Smooth muscle cell (in vitro differentiated cells): ENCODE data around the gene PRSS56. TPM values are rescaled to one million over a fixed set of nuclear protein-coding genes. Genes with fewer than 3 reads are reported as not detected.

Source experiments
- DNase-seq: peaks from one replicate; lab custom pipeline; 2025; ENCODE audit not compliant: unreplicated experiment; lab: John Stamatoyannopoulos, UW
- H2AFZ ChIP-seq: fragments of 200-600 bp; sonication (generic); 2 replicates; pipeline ENCODE4 v1.6.0; 2016; ENCODE audit warnings: antibody characterized with exemption, low read depth, mild to moderate bottlenecking
- H3F3A ChIP-seq: fragments of 200-600 bp; sonication (generic); 2 replicates; pipeline ENCODE4 v1.6.0; 2017; ENCODE audit warnings: antibody characterized with exemption, low read depth
- H3K27ac ChIP-seq: fragments of 200-600 bp; sonication (generic); 2 replicates; pipeline ENCODE4 v1.5.1; 2016; ENCODE audit warnings: low read depth, mild to moderate bottlenecking
- H3K27me3 ChIP-seq: fragments of 200-600 bp; sonication (generic); 2 replicates; pipeline ENCODE4 v1.6.1; 2016; ENCODE audit warnings: low read depth, mild to moderate bottlenecking
- H3K36me3 ChIP-seq: fragments of 200-600 bp; sonication (generic); 2 replicates; pipeline ENCODE4 v1.5.1; 2016; ENCODE audit warnings: low read depth
- H3K4me1 ChIP-seq: fragments of 200-600 bp; sonication (generic); 2 replicates; pipeline ENCODE4 v1.5.1; 2016; ENCODE audit warnings: low read depth
- H3K4me2 ChIP-seq: fragments of 200-600 bp; sonication (generic); 2 replicates; pipeline ENCODE4 v1.6.0; 2016; ENCODE audit warnings: mild to moderate bottlenecking
- H3K4me3 ChIP-seq: fragments of 200-600 bp; sonication (generic); 2 replicates; pipeline ENCODE4 v1.5.1; 2016; ENCODE audit warnings: mild to moderate bottlenecking
- H3K79me2 ChIP-seq: fragments of 200-600 bp; sonication (generic); 2 replicates; pipeline ENCODE4 v1.6.0; 2016; ENCODE audit warnings: low read depth, mild to moderate bottlenecking
- H3K9ac ChIP-seq: fragments of 200-600 bp; sonication (generic); 2 replicates; pipeline ENCODE4 v1.6.0; 2016; ENCODE audit warnings: low read depth
- H3K9me3 ChIP-seq: fragments of 200-600 bp; sonication (generic); replicated peaks from 2 replicates; pipeline ENCODE4 v1.5.1; 2016; ENCODE audit warnings: low read depth
- H4K20me1 ChIP-seq: fragments of 200-600 bp; sonication (generic); 2 replicates; pipeline ENCODE4 v1.6.0; 2016; ENCODE audit warnings: low read depth
- WGBS: methylation state at CpG from one replicate; pipeline ENCODE4 v1.1.7; 2016; ENCODE audit warnings: low lambda C conversion rate; 5-methylcytosine and 5-hydroxymethylcytosine counted together
- polyA plus RNA-seq: library from polyadenylated mRNA; unstranded; fragments of >200 nt; fragmentation: Nextera tagmentation; extraction: Ambion mirVana; gene quantifications from 2 replicates; pipeline ENCODE4 v1.2.1, GENCODE V29; 2016
- total RNA-seq: library from RNA; depleted of rRNA; stranded (reverse); fragments of >200 nt; gene quantifications from 2 replicates; pipeline ENCODE4 v1.2.3, GENCODE V29; 2014
- TF ChIP-seq, protein P1 (sequence below): fragments of 200-600 bp; sonication (generic); IDR thresholded peaks from 2 replicates; pipeline ENCODE4 v1.5.1; 2017; ENCODE audit warnings: borderline replicate concordance, mild to moderate bottlenecking, antibody characterized with exemption; ENCODE audit not compliant: insufficient read depth, poor library complexity, severe bottlenecking

The PRSS56 gene
- total and polyA plus RNA-seq, 2 experiments from 2014 or later, result not detected

DNA sequence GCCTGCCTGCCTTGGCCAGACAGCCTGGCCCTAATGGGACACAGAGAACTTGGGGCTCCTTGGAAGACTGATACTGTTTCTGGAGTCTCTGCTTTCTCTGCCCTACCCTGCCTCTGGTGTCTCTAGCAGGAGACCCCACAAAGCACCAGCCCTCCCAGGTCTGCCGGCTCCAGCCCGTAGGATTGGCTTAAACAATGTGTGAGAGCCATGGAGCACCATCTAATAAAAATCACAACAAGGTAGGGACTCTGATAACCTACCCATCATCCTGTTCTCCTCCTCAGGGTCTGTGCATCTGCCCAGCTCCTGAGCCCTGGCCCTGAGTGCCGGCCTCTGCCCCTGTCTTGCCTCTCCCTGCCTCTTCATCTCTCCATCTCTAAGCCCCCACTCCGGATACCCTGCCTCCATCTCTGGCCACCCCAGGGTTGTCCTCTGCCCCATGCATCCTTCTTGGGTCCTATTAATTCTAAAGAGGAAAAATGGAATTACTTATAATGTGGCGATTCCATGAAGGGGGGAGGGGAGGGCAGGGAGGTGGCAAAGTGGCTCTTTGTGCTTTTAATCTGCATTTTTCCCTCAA lies 31.4 kb upstream of the PRSS56 start:
- Histone ChIP-seq H2AFZ (no peak overlapping the region), H3K9ac (no peak overlapping the region), H3K79me2 (no peaks in the 10 kb centered on the region), H3K4me3 (no peak overlapping the region), H3F3A (no peaks in the 10 kb centered on the region), H3K36me3 (no peaks in the 10 kb centered on the region), H3K27me3 (peaks cover 59% of the 10 kb centered on the region), H3K4me1 (no peaks in the 10 kb centered on the region), H3K27ac (no peak overlapping the region), H3K4me2 (no peak overlapping the region), H3K9me3 (no peaks in the 10 kb centered on the region), H4K20me1 (no peaks in the 10 kb centered on the region)
- no peak for DNase-seq
- TF ChIP-seq, protein P1, sequence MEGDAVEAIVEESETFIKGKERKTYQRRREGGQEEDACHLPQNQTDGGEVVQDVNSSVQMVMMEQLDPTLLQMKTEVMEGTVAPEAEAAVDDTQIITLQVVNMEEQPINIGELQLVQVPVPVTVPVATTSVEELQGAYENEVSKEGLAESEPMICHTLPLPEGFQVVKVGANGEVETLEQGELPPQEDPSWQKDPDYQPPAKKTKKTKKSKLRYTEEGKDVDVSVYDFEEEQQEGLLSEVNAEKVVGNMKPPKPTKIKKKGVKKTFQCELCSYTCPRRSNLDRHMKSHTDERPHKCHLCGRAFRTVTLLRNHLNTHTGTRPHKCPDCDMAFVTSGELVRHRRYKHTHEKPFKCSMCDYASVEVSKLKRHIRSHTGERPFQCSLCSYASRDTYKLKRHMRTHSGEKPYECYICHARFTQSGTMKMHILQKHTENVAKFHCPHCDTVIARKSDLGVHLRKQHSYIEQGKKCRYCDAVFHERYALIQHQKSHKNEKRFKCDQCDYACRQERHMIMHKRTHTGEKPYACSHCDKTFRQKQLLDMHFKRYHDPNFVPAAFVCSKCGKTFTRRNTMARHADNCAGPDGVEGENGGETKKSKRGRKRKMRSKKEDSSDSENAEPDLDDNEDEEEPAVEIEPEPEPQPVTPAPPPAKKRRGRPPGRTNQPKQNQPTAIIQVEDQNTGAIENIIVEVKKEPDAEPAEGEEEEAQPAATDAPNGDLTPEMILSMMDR, result no peak
- 86% methylated on average over 5 of the region's 5 CpGs for WGBS

DNA sequence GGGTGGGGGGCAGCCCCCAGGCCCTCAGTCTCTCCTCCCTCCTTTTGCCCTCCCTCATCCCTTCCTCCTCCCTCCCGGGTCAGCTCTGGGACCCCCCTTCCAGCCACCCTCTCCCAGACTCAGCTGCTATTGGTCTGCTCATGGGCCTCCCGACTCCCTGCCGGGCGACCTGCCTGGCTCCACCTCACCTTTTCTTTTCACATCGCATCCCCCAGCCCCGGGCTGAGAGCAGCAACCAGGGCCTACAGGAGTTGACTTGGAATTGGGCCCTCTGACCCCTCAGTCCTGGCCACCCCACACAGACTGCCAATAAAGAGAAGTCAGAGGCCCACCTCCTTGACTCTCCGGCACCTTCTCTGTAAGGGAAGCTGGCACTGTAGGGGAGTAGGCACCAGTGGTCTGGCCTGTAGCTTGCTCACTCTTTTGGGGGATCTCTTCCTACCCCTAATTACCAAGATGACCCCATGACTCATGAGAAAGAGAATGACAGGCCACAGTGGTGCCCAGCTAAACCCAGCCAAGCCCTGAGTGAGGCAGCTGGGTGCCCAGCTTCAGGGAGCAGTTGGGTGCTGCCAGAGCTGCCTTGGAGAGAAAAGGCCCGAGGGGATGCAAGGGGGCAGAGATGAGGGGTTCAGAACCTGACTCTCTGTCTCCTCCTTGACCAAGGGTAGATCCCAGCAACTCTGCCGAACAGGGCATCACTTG lies 30.5 kb upstream of the PRSS56 start:
- Histone ChIP-seq H3K4me1 (no peaks in the 10 kb centered on the region), H2AFZ (no peak overlapping the region), H4K20me1 (no peaks in the 10 kb centered on the region), H3K27me3 (peaks cover 51% of the 10 kb centered on the region), H3K36me3 (no peaks in the 10 kb centered on the region), H3K4me3 (no peak overlapping the region), H3K9ac (no peak overlapping the region), H3K9me3 (no peaks in the 10 kb centered on the region), H3K79me2 (no peaks in the 10 kb centered on the region), H3F3A (no peaks in the 10 kb centered on the region), H3K27ac (no peak overlapping the region), H3K4me2 (no peak overlapping the region)
- DNase-seq, result no peak
- WGBS, result 72% methylated on average over 8 of the region's 9 CpGs
- TF ChIP-seq, protein P1, result no peak

DNA sequence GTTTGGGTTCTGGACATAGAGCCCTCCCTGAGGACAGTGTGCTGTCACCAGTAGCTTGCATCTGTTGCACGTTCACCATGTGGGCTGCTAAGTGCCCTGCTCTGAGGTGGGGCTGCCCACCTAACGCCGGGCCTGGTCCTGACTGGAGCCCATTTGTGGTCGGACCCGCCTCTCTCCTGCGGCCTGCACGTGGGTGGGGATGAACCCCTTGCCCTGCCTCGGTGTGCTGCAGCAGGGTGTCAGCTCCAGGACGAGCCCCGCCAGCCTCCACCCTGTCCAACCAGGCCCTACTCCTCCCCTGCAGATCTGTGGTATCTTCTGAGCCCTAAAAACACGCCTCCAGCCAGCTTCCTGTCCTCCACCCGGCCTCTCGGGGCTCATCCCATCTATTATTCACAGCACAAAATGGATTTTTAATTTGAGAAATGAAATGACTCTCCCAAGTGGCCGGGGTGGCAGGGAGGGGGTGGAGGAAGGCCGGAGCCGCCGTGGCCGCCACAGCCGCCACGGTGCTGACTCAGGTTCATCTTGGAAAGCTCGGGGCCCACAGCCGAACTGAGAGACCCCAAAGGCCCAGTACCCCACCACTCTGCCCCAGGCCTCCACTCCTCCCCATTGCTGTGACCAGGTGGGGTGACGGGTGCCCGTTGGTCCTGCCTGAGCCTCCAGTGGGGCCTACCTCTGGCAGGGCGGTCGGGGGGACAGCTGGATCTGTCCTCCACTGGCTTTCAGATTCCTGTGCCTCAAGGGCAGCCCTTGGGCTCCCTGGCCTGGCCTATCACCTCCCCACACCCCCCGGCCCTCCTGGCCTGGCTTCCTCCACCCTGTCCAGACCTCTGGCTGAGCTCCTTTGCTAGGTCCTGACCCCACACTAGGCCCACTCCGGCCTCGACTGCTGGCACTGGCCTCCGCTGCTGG lies 29.7 kb upstream of the PRSS56 start:
- Histone ChIP-seq H3K79me2 (no peaks in the 10 kb centered on the region), H3K27me3 (peaks cover 42% of the 10 kb centered on the region)
- TF ChIP-seq, protein P1, result no peak

More for the DNA sequence above, 29.7 kb upstream of the PRSS56 start:
- no peak overlapping the region for H3K4me3 ChIP-seq
- DNase-seq, result no peak
- no peak overlapping the region for H3K9ac ChIP-seq
- no peaks in the 10 kb centered on the region for H3K9me3 ChIP-seq
- no peaks in the 10 kb centered on the region for H4K20me1 ChIP-seq
- no peak overlapping the region for H2AFZ ChIP-seq
- H3K4me2 ChIP-seq, result no peak overlapping the region
- no peaks in the 10 kb centered on the region for H3K4me1 ChIP-seq
- H3K27ac ChIP-seq, result no peak overlapping the region
- no peaks in the 10 kb centered on the region for H3K36me3 ChIP-seq
- WGBS, result 92% methylated on average over 29 of the region's 30 CpGs
- no peaks in the 10 kb centered on the region for H3F3A ChIP-seq
